Natural killer cell treated with Interleukin-12 subunit alpha and Interleukin-12 subunit beta and Interleukin-15 and Interleukin-18, amount 100 ng/mL, for 72 hours (primary cell): ENCODE results near the gene GMEB2. TPM values are rescaled to one million over a fixed set of nuclear protein-coding genes. Genes with fewer than 3 reads are reported as not detected.
"Not testable (repeated sequence)": the region's sequence is repeated elsewhere in the genome, so short reads cannot be mapped to it uniquely, and the experiment has no call there.

Experiments
- ATAC-seq, 2 donors: fragments of 150-1000 bp; cut with Tn5 transposase in 1 of 2; sonication (Bioruptor Pico), chemical (Tn5 transposase) in 1 of 2; 2 replicates each; pipeline ENCODE4 v1.10.0; 2021
- DNase-seq: peaks from one replicate; pipeline ENCODE4 v3.0.0; 2022; ENCODE audit warnings: low spot score
- H3K27ac Mint-ChIP-seq, 2 donors: 1 replicate in 1 of 2; 2 replicates in 1 of 2; pipeline ENCODE4 v1.8.0; 2022; ENCODE audit warnings: mixed read lengths in 2 of 2, mild to moderate bottlenecking in 1 of 2, moderate library complexity in 1 of 2
- H3K27me3 Mint-ChIP-seq, 2 donors: 1 replicate in 1 of 2; 2 replicates in 1 of 2; pipeline ENCODE4 v1.8.0; 2022; ENCODE audit warnings: mixed read lengths in 2 of 2
- H3K36me3 Mint-ChIP-seq: one replicate; pipeline ENCODE4 v1.8.0; 2022; ENCODE audit warnings: mixed read lengths
- H3K4me1 Mint-ChIP-seq, 2 donors: 1 replicate in 1 of 2; 2 replicates in 1 of 2; pipeline ENCODE4 v1.8.0; 2022; ENCODE audit warnings: low read depth in 2 of 2, mixed read lengths in 2 of 2, mild to moderate bottlenecking in 1 of 2
- H3K4me3 Mint-ChIP-seq: one replicate; pipeline ENCODE4 v1.8.0; 2022; ENCODE audit warnings: mixed read lengths
- H3K9me3 Mint-ChIP-seq: 2 replicates; pipeline ENCODE4 v1.8.0; 2022; ENCODE audit warnings: mixed read lengths
- total RNA-seq, 2 donors: library from RNA; stranded (reverse); gene quantifications; one replicate each; pipeline ENCODE4 v1.2.3, GENCODE V29; 2022

The GMEB2 gene
- total RNA-seq, 2 donors from 2014 or later: 14.7 to 15.5 TPM

DNA sequence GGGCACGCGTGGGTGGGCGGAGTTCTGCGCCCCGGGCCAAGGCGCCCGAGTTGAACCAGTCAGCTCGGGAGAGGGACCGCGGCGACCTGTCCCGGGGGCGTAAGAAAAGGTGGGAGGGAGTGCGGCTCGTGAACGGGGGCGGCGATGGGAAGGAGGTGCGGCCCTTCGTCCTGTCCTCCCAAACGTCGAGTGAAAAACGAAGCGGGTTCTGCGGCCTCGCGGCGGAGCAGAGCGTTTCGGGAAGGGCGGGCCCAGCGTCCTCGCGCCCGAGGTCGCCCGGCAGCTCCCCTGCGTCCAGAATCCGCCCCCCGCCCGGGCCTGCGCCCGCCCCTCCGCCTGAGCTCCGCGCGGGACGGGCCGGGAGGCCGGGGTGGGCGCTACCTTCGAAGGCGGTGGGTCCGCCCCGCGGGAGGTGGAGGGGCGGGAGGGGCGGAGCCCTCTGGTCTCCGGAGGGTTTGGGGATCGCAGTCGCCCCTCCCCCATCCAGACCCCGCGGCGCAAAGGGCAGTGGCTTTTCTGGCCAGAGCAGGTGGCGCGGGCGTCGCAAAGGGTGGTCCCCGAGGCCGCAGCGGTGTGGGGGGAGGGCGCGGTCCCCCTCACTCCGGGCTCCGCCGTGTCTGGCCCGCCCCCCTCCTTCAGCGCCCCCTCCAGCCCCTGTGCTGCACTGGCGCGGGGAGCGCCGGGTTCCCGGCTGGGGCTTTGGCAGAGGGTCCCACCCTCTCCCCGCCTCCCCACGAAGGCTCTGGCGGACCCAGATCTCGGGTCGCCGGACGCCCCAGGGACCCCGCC, 25.5 kb upstream of the GMEB2 start:
- Mint-ChIP-seq H3K36me3 (no peaks in the 10 kb centered on the region), H3K4me1 (peaks cover 9 to 14% of the 10 kb centered on the region in 2 donors), H3K27ac (no peak overlapping the region), H3K4me3 (peak overlapping the region; percentile 80), H3K27me3 (peaks cover 6 to 7% of the 10 kb centered on the region in 2 donors), H3K9me3 (no peaks in the 10 kb centered on the region)
- DNase-seq (peak; percentile 58), ATAC-seq (peak; percentile 26 to 41)

DNA sequence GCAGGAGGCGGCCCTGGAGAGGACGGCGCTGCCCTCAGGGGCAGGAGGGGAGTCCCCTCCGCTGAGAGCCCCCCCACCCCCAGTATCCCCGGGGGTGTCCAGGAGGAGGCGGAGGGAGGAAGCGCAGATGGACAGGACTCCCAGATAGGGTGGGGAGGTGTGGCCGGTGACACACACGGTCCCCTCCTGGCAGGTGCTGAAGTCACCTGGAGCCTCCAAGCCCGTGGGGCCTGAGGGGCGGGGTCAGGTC, 25.0 kb upstream of the GMEB2 start:
- ATAC-seq: no peak
- H3K4me3 Mint-ChIP-seq: peak overlapping the region; percentile 80
- H3K36me3 Mint-ChIP-seq: no peaks in the 10 kb centered on the region
- DNase-seq: no peak
- H3K27ac Mint-ChIP-seq: peak overlapping the region in 1 of 2 donors; percentile 74
- H3K9me3 Mint-ChIP-seq: no peaks in the 10 kb centered on the region
- peaks cover 6 to 7% of the 10 kb centered on the region in 2 donors for H3K27me3 Mint-ChIP-seq
- H3K4me1 Mint-ChIP-seq: peaks cover 9 to 14% of the 10 kb centered on the region in 2 donors

DNA sequence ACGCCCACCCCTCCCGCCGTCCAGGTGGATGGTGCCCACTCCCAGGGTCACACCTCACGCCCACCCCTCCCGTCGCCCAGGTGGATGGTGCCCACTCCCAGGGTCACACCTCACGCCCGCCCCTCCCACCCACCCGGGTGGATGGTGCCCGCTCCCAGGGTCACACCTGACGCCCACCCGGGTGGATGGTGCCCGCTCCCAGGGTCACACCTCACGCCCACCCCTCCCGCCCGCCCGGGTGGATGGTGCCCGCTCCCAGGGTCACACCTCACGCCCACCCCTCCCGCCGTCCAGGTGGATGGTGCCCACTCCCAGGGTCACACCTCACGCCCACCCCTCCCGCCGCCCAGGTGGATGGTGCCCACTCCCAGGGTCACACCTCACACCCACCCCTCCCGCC, 23.6 kb upstream of the GMEB2 start:
- not testable (repeated sequence) for H3K27me3 Mint-ChIP-seq, H3K9me3 Mint-ChIP-seq, ATAC-seq, H3K4me3 Mint-ChIP-seq, DNase-seq, H3K36me3 Mint-ChIP-seq, H3K27ac Mint-ChIP-seq
- H3K4me1 Mint-ChIP-seq: peaks cover 9 to 14% of the 10 kb centered on the region in 2 donors

DNA sequence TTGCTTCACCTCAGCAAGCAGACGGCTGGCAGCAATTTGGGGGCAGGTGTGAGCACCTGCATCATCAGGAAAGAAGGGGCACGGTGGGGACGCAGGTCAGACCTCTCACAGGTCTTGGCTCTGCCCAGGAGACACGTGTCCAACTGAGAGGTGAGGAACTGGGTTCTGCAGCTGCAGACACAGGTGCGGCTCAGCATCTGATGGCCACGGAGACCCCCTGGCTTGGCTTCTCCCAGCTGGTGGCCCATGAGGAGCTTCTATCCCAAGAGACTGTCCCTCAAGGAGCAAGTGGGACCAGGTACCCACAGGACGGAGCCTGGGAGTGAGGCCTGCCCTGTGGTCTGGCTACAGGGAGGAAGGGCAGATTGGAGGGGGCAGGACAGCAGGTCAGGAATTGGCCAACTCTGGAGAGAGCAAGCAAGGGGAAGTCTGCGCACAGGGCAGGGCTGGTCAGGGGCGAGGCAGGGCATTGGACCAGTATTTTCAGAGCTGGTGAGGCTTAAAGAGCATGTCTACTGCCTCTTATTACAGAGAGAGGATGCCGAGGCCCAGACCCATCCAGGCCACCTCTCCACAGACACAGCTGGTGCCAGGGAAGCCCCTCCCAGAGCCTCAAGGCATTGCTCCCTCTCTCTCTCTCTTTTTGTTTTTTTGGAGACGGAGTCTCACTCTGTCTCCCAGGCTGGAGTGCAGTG, 22.1 kb upstream of the GMEB2 start:
- H3K27ac Mint-ChIP-seq: no peak overlapping the region
- H3K4me3 Mint-ChIP-seq: no peak overlapping the region
- DNase-seq: peak; percentile 52
- peaks cover 7% of the 10 kb centered on the region in 2 donors for H3K27me3 Mint-ChIP-seq
- peaks cover 8 to 9% of the 10 kb centered on the region in 2 donors for H3K4me1 Mint-ChIP-seq
- no peaks in the 10 kb centered on the region for H3K36me3 Mint-ChIP-seq
- H3K9me3 Mint-ChIP-seq: no peaks in the 10 kb centered on the region
- ATAC-seq: no peak

DNA sequence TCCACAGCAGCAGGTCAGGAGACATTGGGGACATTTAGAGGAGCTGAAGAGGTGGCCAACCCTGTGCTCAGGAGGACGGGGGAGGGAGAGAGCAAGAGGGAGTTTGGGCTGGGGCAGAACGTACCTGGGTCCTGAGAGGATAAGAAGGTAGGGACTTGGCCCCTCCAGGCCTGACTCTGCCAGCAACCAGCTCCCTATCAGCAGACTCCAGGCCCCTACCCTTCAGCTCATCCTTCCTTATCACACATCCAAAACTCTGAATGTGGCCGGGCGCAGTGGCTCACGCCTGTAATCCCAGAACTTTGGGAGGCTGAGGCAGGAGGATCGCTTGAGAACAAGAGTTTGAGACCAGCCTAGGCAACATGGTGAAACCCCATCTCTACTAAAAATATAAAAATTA, 21.3 kb upstream of the GMEB2 start:
- peak; percentile 13 for DNase-seq
- Mint-ChIP-seq H3K9me3 (no peaks in the 10 kb centered on the region), H3K36me3 (no peaks in the 10 kb centered on the region), H3K27me3 (peaks cover 7% of the 10 kb centered on the region in 2 donors), H3K4me3 (no peak overlapping the region), H3K27ac (no peak overlapping the region), H3K4me1 (peaks cover 5% of the 10 kb centered on the region in 2 donors)
- ATAC-seq: no peak

DNA sequence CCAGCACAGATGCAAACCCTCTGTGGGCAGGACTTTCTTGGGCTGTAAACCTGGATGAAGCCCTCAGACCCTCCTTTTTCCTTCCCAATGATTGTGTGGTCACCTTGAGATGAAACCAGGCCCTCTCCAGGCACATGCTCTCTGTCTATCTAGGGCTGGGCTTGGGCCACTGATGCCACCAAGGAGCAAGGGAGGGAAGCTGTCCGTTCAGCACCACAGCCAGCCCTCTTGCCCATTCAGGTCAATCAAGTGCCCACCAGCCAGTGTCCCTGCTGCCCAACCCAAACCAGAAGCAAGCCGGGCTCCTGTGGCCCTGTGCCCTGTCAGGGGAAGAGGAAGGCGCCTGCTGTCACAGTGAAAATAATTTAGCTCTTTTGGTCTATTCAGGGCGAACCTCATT, 18.3 kb upstream of the GMEB2 start:
- ATAC-seq: no peak
- no peaks in the 10 kb centered on the region for H3K9me3 Mint-ChIP-seq
- no peaks in the 10 kb centered on the region for H3K36me3 Mint-ChIP-seq
- no peak overlapping the region for H3K27ac Mint-ChIP-seq
- no peak for DNase-seq
- peaks cover 0 to 4% of the 10 kb centered on the region in 2 donors for H3K4me1 Mint-ChIP-seq
- no peak overlapping the region for H3K4me3 Mint-ChIP-seq
- peaks cover 0 to 3% of the 10 kb centered on the region in 2 donors for H3K27me3 Mint-ChIP-seq

DNA sequence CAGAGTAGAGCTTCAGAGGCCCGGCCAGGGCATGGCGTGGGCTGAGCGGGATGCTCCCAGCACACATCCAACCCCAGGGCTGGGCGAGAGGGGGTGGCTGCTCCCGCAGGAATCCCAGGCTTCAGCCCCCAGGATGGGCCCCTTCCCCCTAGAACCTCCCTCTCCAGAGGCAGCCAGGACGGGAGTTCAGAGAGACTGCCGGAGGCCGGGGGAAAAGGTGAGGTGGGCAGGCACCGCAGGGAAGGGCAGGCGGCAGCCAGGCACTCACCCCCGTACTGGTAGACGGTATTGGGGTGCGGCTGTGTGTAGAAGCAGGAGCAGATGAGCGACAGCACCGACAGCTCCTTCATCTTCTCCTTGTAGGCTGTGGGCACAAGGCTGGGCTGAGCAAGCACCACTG, 17.0 kb upstream of the GMEB2 start:
- ATAC-seq: no peak
- DNase-seq: no peak
- H3K9me3 Mint-ChIP-seq: no peaks in the 10 kb centered on the region
- H3K36me3 Mint-ChIP-seq: no peaks in the 10 kb centered on the region
- peaks cover 0 to 3% of the 10 kb centered on the region in 2 donors for H3K27me3 Mint-ChIP-seq
- H3K27ac Mint-ChIP-seq: no peak overlapping the region
- H3K4me3 Mint-ChIP-seq: peak overlapping the region; percentile 68
- H3K4me1 Mint-ChIP-seq: peaks cover 12 to 13% of the 10 kb centered on the region in 2 donors

DNA sequence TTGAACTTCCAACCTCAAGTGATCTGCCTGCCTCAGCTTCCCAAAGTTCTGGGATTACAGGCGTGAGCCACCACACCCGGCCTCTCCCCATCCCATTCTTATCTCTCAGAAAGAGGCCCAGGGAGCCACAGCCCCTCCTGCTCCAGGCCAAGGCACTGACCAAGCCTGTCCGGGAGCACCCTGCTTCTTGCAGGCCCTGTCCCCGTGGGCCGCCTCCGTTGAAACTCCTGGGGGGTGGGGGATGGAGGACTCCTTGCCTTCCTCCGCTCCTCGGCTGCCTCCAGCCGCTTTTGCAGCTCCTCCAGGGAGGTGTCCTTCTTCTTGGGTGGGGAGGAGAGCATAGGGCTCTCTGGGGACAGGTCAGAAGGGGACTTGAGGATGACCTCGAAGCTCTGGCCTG, 16.6 kb upstream of the GMEB2 start:
- no peak for ATAC-seq
- Mint-ChIP-seq H3K36me3 (no peaks in the 10 kb centered on the region), H3K27ac (no peak overlapping the region), H3K4me1 (peaks cover 13 to 14% of the 10 kb centered on the region in 2 donors), H3K27me3 (peaks cover 0 to 3% of the 10 kb centered on the region in 2 donors), H3K9me3 (no peaks in the 10 kb centered on the region), H3K4me3 (peak overlapping the region; percentile 68)
- no peak for DNase-seq

DNA sequence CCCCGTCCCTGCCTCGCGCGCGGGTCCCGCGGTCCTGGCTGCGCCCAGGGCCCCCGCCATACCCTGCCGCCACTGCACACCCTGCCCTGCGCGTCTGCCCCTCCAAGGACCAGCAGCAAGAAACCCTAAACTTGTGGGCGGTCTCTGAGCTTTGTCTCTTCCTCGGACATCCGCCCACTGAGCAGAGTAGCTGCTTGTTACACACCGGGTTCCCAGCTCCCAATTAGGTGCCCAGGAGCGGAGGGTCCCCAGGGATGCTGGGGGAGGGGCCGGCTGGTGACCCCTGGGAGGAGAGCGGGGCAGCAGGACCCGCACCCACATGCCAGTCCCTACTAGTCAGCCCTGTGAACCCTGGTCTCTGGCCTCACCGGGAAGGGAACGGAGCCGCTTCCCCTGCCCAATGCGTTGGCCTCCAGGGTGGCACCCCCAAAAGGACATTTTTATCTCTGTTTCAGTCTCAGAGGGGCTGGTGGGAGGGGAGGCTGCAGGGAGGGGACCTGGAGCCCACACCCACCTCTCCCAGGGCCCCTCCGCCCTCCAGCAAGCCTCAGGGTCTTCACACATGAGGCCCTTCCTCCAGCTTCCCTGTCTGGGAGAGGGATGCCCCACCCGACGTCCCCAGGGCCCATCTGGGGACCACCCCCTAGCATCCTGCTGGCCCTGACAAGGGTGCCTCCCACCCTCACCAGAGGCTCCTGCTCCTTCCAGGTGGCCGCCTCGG, 15.8 kb upstream of the GMEB2 start:
- no peaks in the 10 kb centered on the region for H3K36me3 Mint-ChIP-seq
- H3K9me3 Mint-ChIP-seq: no peaks in the 10 kb centered on the region
- peaks cover 18 to 19% of the 10 kb centered on the region in 2 donors for H3K4me1 Mint-ChIP-seq
- H3K27ac Mint-ChIP-seq: no peak overlapping the region
- DNase-seq (no peak), ATAC-seq (no peak)
- peak overlapping the region; percentile 68 for H3K4me3 Mint-ChIP-seq
- peaks cover 0 to 3% of the 10 kb centered on the region in 2 donors for H3K27me3 Mint-ChIP-seq

DNA sequence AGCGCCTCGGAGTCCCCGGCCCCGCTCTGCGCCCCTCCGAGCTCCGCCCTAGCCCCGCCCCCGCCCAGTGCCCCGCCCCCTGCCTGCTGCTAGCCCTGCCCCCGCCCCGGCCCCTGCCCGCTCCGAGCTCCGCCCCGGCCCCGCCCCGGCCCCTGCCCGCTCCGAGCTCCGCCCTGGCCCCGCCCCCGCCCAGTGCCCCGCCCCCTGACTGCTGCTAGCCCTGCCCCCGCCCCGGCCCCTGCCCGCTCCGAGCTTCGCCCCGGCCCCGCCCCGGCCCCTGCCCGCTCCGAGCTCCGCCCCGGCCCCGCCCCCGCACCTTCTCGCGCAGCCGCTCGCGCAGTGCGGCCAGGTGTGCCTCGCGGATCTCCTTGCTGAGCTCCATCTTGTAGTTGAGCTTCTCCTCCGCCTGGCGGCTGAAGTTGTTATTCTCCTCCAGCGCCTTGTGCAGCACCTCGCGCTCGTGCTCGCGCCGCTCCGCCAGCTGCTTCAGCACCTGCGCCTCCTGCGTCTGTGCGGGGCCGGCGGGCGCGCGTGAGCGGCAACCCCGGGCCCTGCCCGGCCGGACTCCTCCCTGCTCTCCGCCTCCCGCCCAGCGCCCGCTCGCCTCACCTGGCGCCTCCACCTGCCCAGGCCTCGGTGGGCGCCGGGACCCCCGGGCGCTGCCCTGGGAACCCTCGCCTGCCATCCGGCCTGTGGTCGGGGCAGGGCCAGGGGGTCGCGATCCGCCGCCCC, 15.1 kb upstream of the GMEB2 start:
- ATAC-seq (peak; percentile 88 to 90), DNase-seq (peak; percentile 92)
- no peaks in the 10 kb centered on the region for H3K9me3 Mint-ChIP-seq
- H3K4me1 Mint-ChIP-seq: peaks cover 18 to 19% of the 10 kb centered on the region in 2 donors
- no peak overlapping the region for H3K27ac Mint-ChIP-seq
- H3K4me3 Mint-ChIP-seq: peak overlapping the region; percentile 60
- peaks cover 0 to 3% of the 10 kb centered on the region in 2 donors for H3K27me3 Mint-ChIP-seq
- no peaks in the 10 kb centered on the region for H3K36me3 Mint-ChIP-seq

DNA sequence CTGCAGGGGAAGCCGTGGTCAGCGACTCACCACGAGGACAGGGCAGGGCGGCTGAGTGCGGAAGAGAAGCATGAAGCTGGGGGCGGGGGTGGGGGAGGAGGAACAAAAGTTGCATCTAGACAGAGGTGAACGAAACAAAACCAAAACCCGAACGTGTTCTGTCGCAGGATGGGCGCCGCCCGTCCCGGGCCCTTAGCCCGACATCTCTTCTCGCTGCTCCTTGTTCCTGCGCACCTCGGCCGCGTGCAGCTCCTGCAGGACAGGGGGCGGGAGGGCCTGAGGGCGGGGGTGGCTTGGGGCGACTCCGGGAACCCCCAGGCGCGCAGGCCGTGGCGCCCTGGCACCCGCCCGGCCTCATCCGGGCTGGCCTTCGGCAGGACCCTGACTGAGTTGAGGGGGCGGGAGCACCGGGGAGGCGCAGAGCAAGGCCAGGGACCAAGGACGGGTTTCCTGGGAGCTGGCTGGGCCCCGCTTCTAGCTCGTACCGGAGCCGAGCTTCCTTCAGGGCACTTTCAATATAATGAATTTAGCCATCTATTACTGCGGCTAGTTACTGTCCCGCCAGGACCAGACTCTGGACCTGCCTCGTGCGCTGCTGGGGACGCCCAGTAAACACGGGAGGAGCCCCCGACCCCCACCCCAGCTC, 14.4 kb upstream of the GMEB2 start:
- Mint-ChIP-seq H3K27ac (no peak overlapping the region), H3K27me3 (peaks cover 0 to 3% of the 10 kb centered on the region in 2 donors), H3K4me1 (peaks cover 18 to 19% of the 10 kb centered on the region in 2 donors), H3K9me3 (no peaks in the 10 kb centered on the region), H3K36me3 (no peaks in the 10 kb centered on the region), H3K4me3 (no peak overlapping the region)
- DNase-seq (no peak), ATAC-seq (peak; percentile 57 to 70)

DNA sequence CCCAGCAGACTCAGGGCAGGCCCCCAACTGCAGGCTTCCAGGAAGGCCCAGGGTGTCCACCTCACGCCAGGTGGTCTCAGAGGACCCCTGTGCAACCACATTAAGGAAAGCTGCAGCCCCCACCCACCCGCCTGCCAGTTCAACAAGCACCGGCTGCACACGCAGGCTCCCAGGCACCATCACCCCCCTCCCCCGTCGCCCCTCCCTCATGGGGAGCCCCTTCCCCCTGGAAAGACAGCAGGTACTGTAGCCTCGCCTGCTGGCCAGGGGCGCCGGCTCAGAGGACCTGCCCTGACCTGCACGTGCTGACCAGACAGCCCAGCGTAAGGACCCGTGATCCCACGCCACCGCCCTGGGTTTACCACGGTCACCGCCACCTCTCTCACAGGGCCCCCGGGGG, 13.8 kb upstream of the GMEB2 start:
- H3K36me3 Mint-ChIP-seq, H3K27ac Mint-ChIP-seq, DNase-seq, H3K27me3 Mint-ChIP-seq, ATAC-seq, H3K9me3 Mint-ChIP-seq, H3K4me3 Mint-ChIP-seq: not testable (repeated sequence)
- H3K4me1 Mint-ChIP-seq: peaks cover 22% of the 10 kb centered on the region in 2 donors

DNA sequence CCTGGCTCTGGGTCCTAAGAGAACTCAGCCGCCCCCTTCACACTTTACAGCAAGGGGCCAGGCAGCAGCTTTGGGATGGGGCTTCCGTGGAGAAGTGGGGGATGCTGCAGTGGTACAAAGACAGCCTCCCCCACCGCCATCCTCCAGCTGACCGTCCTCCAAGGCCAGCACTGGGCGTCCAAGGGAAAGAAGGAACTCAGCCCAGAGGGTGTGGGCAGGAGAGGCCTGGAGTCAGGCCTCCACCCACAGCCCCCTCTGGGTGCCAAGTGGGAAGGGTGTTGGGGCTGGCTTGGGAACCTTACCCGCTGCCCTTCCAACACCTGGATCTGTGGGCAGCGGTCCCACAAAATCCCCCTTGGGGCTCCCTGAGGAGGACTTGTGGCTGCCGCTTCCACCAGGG, 13.2 kb upstream of the GMEB2 start:
- no peaks in the 10 kb centered on the region for H3K36me3 Mint-ChIP-seq
- ATAC-seq: no peak
- H3K4me1 Mint-ChIP-seq: peaks cover 25 to 28% of the 10 kb centered on the region in 2 donors
- DNase-seq: no peak
- H3K4me3 Mint-ChIP-seq: peak overlapping the region; percentile 39
- peak overlapping the region; percentile 75 to 87 for H3K27ac Mint-ChIP-seq
- H3K9me3 Mint-ChIP-seq: no peaks in the 10 kb centered on the region
- H3K27me3 Mint-ChIP-seq: peaks cover 0 to 3% of the 10 kb centered on the region in 2 donors
